ENCODE results near the gene SIRPB2. TPM values are rescaled to one million over a fixed set of nuclear protein-coding genes. Genes with fewer than 3 reads are reported as not detected.
A peak's percentile ranks its signal among the peaks of the same experiment; 100 is the strongest.

Gene SIRPB2
- 0.83 and 1.1 TPM in 2 replicates for polyA plus RNA-seq (2013)

GRCh38 chr20:1491281-1491840, at the start of gene SIRPB2:
TSS of gene SIRPB2 (minus strand) at chr20:1491420. CDS start at chr20:1491359, 61 bp downstream.
- no peak within 1 kb of the TSS for H3K18ac ChIP-seq (ENCODE audit: low read length)
- H3K27me3 ChIP-seq (ENCODE audit: insufficient read depth, low read length): no peaks in the 10 kb centered on the region
- H3K23ac ChIP-seq (ENCODE audit: low read length): peak within 1 kb of the TSS; percentile 62
- H3K9me3 ChIP-seq (ENCODE audit: insufficient read depth, low read depth, low read length): no peaks in the 10 kb centered on the region
- H3K27ac ChIP-seq (ENCODE audit: low read depth, low read length): no peak within 1 kb of the TSS
- DNase-seq: peak in 1 of 2 donors; percentile 36
- no CpG with 5 or more reads among the region's 11 CpGs for WGBS (ENCODE audit: extremely low coverage, insufficient coverage, insufficient read length)
- H3K4me3 ChIP-seq (ENCODE audit: low read depth, low read length): no peak within 1 kb of the TSS
- H2BK12ac ChIP-seq (ENCODE audit: low read length): no peak within 1 kb of the TSS
- H3K14ac ChIP-seq (ENCODE audit: low read length): no peak within 1 kb of the TSS
- H3K79me1 ChIP-seq (ENCODE audit: low read length): no peaks in the 10 kb centered on the region
- H4K8ac ChIP-seq (ENCODE audit: low read depth, low read length): no peak within 1 kb of the TSS
- no peak within 1 kb of the TSS for H3K9ac ChIP-seq (ENCODE audit: low read length)
- no peaks in the 10 kb centered on the region for H3K4me1 ChIP-seq (ENCODE audit: control insufficient read depth in 1 of 2, insufficient read depth in 2 of 2, low read length in 2 of 2)
- no peak within 1 kb of the TSS for H2AFZ ChIP-seq (ENCODE audit: insufficient read depth, low read length, poor library complexity)
- H2BK5ac ChIP-seq (ENCODE audit: low read depth, low read length, poor library complexity): no peak within 1 kb of the TSS
- no peaks in the 10 kb centered on the region for H3K36me3 ChIP-seq (ENCODE audit: control insufficient read depth in 1 of 2, insufficient read depth in 2 of 2, low read length in 2 of 2)
- H2BK120ac ChIP-seq (ENCODE audit: insufficient read depth, low read length, poor library complexity): no peak within 1 kb of the TSS
- H3K79me2 ChIP-seq (ENCODE audit: control insufficient read depth, insufficient read depth, low read length, poor library complexity): no peaks in the 10 kb centered on the region
- H2AK5ac ChIP-seq (ENCODE audit: low read length): no peak within 1 kb of the TSS
- H3K4ac ChIP-seq (ENCODE audit: low read depth, low read length): no peak within 1 kb of the TSS
- no peak within 1 kb of the TSS for H3K4me2 ChIP-seq (ENCODE audit: low read length)
- H4K12ac ChIP-seq (ENCODE audit: low read depth, low read length): no peak within 1 kb of the TSS
- H4K91ac ChIP-seq (ENCODE audit: low read depth, low read length): no peak within 1 kb of the TSS

GRCh38 chr20:1539816-1540419, 48.7 kb upstream of the SIRPB2 start:
- Histone ChIP-seq H3K18ac (ENCODE audit: low read length) (no peak overlapping the region), H4K12ac (ENCODE audit: low read depth, low read length) (no peak overlapping the region), H3K4ac (ENCODE audit: low read depth, low read length) (no peak overlapping the region), H2AK5ac (ENCODE audit: low read length) (no peak overlapping the region), H3K4me1 (ENCODE audit: control insufficient read depth in 1 of 2, insufficient read depth in 2 of 2, low read length in 2 of 2) (peaks cover 0 to 3% of the 10 kb centered on the region in 2 experiments), H4K91ac (ENCODE audit: low read depth, low read length) (no peak overlapping the region), H3K27ac (ENCODE audit: low read depth, low read length) (no peak overlapping the region), H3K9ac (ENCODE audit: low read length) (no peak overlapping the region), H2AFZ (ENCODE audit: insufficient read depth, low read length, poor library complexity) (no peak overlapping the region), H3K36me3 (ENCODE audit: control insufficient read depth in 1 of 2, insufficient read depth in 2 of 2, low read length in 2 of 2) (no peaks in the 10 kb centered on the region), H3K9me3 (ENCODE audit: insufficient read depth, low read depth, low read length) (no peaks in the 10 kb centered on the region), H3K79me1 (ENCODE audit: low read length) (no peaks in the 10 kb centered on the region), H3K79me2 (ENCODE audit: control insufficient read depth, insufficient read depth, low read length, poor library complexity) (no peaks in the 10 kb centered on the region), H4K8ac (ENCODE audit: low read depth, low read length) (no peak overlapping the region), H2BK120ac (ENCODE audit: insufficient read depth, low read length, poor library complexity) (no peak overlapping the region), H3K23ac (ENCODE audit: low read length) (no peak overlapping the region), H3K4me2 (ENCODE audit: low read length) (no peak overlapping the region), H3K4me3 (ENCODE audit: low read depth, low read length) (no peak overlapping the region), H3K14ac (ENCODE audit: low read length) (no peak overlapping the region), H3K27me3 (ENCODE audit: insufficient read depth, low read length) (no peaks in the 10 kb centered on the region), H2BK12ac (ENCODE audit: low read length) (no peak overlapping the region), H2BK5ac (ENCODE audit: low read depth, low read length, poor library complexity) (no peak overlapping the region)
- no CpG with 5 or more reads among the region's 1 CpG for WGBS (ENCODE audit: extremely low coverage, insufficient coverage, insufficient read length)
- peak in 1 of 2 donors; percentile 52 for DNase-seq

DNA sequence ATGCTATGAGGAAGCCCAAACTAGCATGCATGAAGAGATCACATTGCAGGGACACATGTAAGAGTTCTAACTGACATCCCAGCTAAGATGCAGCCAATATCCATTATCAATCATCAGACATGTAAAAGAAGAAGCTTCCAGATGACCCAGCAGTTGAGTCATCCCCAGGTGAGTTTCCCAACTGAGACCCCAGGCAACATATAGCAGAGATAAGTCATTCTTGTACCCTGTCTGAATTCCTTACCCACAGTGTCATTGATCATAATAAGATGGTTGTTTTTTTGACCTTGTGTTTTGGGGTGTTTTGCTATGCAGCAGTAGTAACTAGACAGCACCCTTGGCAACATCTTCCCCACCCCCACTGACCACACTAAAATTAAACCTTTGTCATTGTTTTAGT, 47.4 kb upstream of the SIRPB2 start:
- no peak overlapping the region for H2AK5ac ChIP-seq (ENCODE audit: low read length)
- peaks cover 0 to 3% of the 10 kb centered on the region in 2 experiments for H3K4me1 ChIP-seq (ENCODE audit: control insufficient read depth in 1 of 2, insufficient read depth in 2 of 2, low read length in 2 of 2)
- no peak overlapping the region for H3K4ac ChIP-seq (ENCODE audit: low read depth, low read length)
- H2BK120ac ChIP-seq (ENCODE audit: insufficient read depth, low read length, poor library complexity): no peak overlapping the region
- no peaks in the 10 kb centered on the region for H3K27me3 ChIP-seq (ENCODE audit: insufficient read depth, low read length)
- H4K12ac ChIP-seq (ENCODE audit: low read depth, low read length): no peak overlapping the region
- no peaks in the 10 kb centered on the region for H3K79me1 ChIP-seq (ENCODE audit: low read length)
- H4K8ac ChIP-seq (ENCODE audit: low read depth, low read length): no peak overlapping the region
- no peak overlapping the region for H2AFZ ChIP-seq (ENCODE audit: insufficient read depth, low read length, poor library complexity)
- DNase-seq: peak; percentile 43 to 53
- no peak overlapping the region for H4K91ac ChIP-seq (ENCODE audit: low read depth, low read length)
- no peak overlapping the region for H3K18ac ChIP-seq (ENCODE audit: low read length)
- H3K23ac ChIP-seq (ENCODE audit: low read length): no peak overlapping the region
- H3K79me2 ChIP-seq (ENCODE audit: control insufficient read depth, insufficient read depth, low read length, poor library complexity): no peaks in the 10 kb centered on the region
- no peak overlapping the region for H3K4me2 ChIP-seq (ENCODE audit: low read length)
- H3K9ac ChIP-seq (ENCODE audit: low read length): no peak overlapping the region
- no peaks in the 10 kb centered on the region for H3K9me3 ChIP-seq (ENCODE audit: insufficient read depth, low read depth, low read length)
- H3K14ac ChIP-seq (ENCODE audit: low read length): no peak overlapping the region
- H3K36me3 ChIP-seq (ENCODE audit: control insufficient read depth in 1 of 2, insufficient read depth in 2 of 2, low read length in 2 of 2): no peaks in the 10 kb centered on the region
- no peak overlapping the region for H2BK12ac ChIP-seq (ENCODE audit: low read length)
- H2BK5ac ChIP-seq (ENCODE audit: low read depth, low read length, poor library complexity): no peak overlapping the region
- no peak overlapping the region for H3K27ac ChIP-seq (ENCODE audit: low read depth, low read length)
- H3K4me3 ChIP-seq (ENCODE audit: low read depth, low read length): no peak overlapping the region

DNA sequence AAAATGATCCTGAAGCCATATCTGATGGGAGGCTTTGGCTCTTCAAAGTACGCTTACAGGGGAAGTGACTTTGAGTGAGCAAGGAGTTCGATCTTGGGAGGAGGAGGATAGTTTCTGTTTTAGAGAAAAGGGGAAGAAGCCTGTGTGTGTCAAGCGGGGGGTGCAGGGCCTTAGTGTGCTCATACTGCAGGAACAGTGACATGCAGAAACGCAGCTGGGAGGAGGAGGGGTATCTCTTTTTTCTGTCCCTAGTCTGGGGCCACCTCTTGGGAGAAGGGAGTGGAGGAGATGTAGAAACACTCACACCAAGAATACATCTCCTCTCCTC, 46.5 kb upstream of the SIRPB2 start:
- no peak overlapping the region for H3K4me2 ChIP-seq (ENCODE audit: low read length)
- H2BK5ac ChIP-seq (ENCODE audit: low read depth, low read length, poor library complexity): no peak overlapping the region
- H2AK5ac ChIP-seq (ENCODE audit: low read length): no peak overlapping the region
- H3K4me3 ChIP-seq (ENCODE audit: low read depth, low read length): no peak overlapping the region
- no peaks in the 10 kb centered on the region for H3K9me3 ChIP-seq (ENCODE audit: insufficient read depth, low read depth, low read length)
- WGBS (ENCODE audit: extremely low coverage, insufficient coverage, insufficient read length): no CpG with 5 or more reads among the region's 4 CpGs
- peaks cover 0 to 3% of the 10 kb centered on the region in 2 experiments for H3K4me1 ChIP-seq (ENCODE audit: control insufficient read depth in 1 of 2, insufficient read depth in 2 of 2, low read length in 2 of 2)
- H3K18ac ChIP-seq (ENCODE audit: low read length): no peak overlapping the region
- no peak overlapping the region for H3K4ac ChIP-seq (ENCODE audit: low read depth, low read length)
- no peaks in the 10 kb centered on the region for H3K79me2 ChIP-seq (ENCODE audit: control insufficient read depth, insufficient read depth, low read length, poor library complexity)
- no peaks in the 10 kb centered on the region for H3K36me3 ChIP-seq (ENCODE audit: control insufficient read depth in 1 of 2, insufficient read depth in 2 of 2, low read length in 2 of 2)
- H4K91ac ChIP-seq (ENCODE audit: low read depth, low read length): no peak overlapping the region
- no peaks in the 10 kb centered on the region for H3K27me3 ChIP-seq (ENCODE audit: insufficient read depth, low read length)
- H3K9ac ChIP-seq (ENCODE audit: low read length): no peak overlapping the region
- no peak overlapping the region for H2AFZ ChIP-seq (ENCODE audit: insufficient read depth, low read length, poor library complexity)
- H3K14ac ChIP-seq (ENCODE audit: low read length): no peak overlapping the region
- H4K8ac ChIP-seq (ENCODE audit: low read depth, low read length): no peak overlapping the region
- no peak overlapping the region for H2BK120ac ChIP-seq (ENCODE audit: insufficient read depth, low read length, poor library complexity)
- no peak overlapping the region for H4K12ac ChIP-seq (ENCODE audit: low read depth, low read length)
- no peak overlapping the region for H2BK12ac ChIP-seq (ENCODE audit: low read length)
- peak in 1 of 2 donors; percentile 22 for DNase-seq
- no peaks in the 10 kb centered on the region for H3K79me1 ChIP-seq (ENCODE audit: low read length)
- H3K27ac ChIP-seq (ENCODE audit: low read depth, low read length): no peak overlapping the region
- no peak overlapping the region for H3K23ac ChIP-seq (ENCODE audit: low read length)
